NCI-H526 treated with DMSO at 0.1 percent for 48 hours (cell line): ENCODE measurements around the gene C2orf49.

Experiments used
- DNase-seq: peaks from one replicate; lab custom pipeline; 2025; lab: John Stamatoyannopoulos, UW

The C2orf49 gene

GRCh38 chr2:105383432-105384166, 46.3 kb downstream of the C2orf49 start:
- DNase-seq, result no peak

GRCh38 chr2:105384216-105384615, 46.9 kb downstream of the C2orf49 start:
- no peak for DNase-seq

- no peak for DNase-seq
Measured at GRCh38 chr2:105384861-105385260, 47.5 kb downstream of the C2orf49 start.

GRCh38 chr2:105385731-105386540, 48.6 kb downstream of the C2orf49 start:
- DNase-seq, result no peak

GRCh38 chr2:105387225-105387624, 49.9 kb downstream of the C2orf49 start:
- DNase-seq, result no peak

- DNase-seq, result no peak
Measured at GRCh38 chr2:105388971-105389381, 51.6 kb downstream of the C2orf49 start.

- no peak for DNase-seq
Measured at GRCh38 chr2:105390454-105390853, 53.1 kb downstream of the C2orf49 start.

GRCh38 chr2:105391058-105391627, 53.8 kb downstream of the C2orf49 start:
- DNase-seq, result no peak

- DNase-seq, result no peak
Measured at GRCh38 chr2:105391763-105392662, 54.7 kb downstream of the C2orf49 start.

GRCh38 chr2:105393373-105394055, 56.2 kb downstream of the C2orf49 start:
- no peak for DNase-seq

- no peak for DNase-seq
Measured at GRCh38 chr2:105394951-105395611, 57.7 kb downstream of the C2orf49 start.

GRCh38 chr2:105395691-105396090, 58.4 kb downstream of the C2orf49 start:
- DNase-seq, result no peak

GRCh38 chr2:105396254-105397024, 59.1 kb downstream of the C2orf49 start:
- DNase-seq, result no peak

GRCh38 chr2:105397025-105397722, 59.8 kb downstream of the C2orf49 start:
- DNase-seq, result peak; percentile 38

GRCh38 chr2:105397953-105398335, 60.6 kb downstream of the C2orf49 start:
- DNase-seq, result peak; percentile 36

- peak; percentile 50 for DNase-seq
Measured at GRCh38 chr2:105398336-105399206, 61.2 kb downstream of the C2orf49 start, which contains the start of gene FHL2. Gene FHL2, minus strand, starts transcription at chr2:105399051. Its CDS starts 12,535 bp downstream, at chr2:105386516.
